Measurements from ENCODE around the gene RSBN1L. TPM values are rescaled to one million over a fixed set of nuclear protein-coding genes. Genes with fewer than 3 reads are reported as not detected.
"Not testable (repeated sequence)": the region's sequence is repeated elsewhere in the genome, so short reads cannot be mapped to it uniquely, and the experiment has no call there.

RSBN1L gene
- total and polyA plus RNA-seq, 2 experiments from 2014 or later, result 4.8 to 19.2 TPM

GRCh38 chr7:77702968-77703472, 6.8 kb downstream of the RSBN1L start:
- DNase-seq (ENCODE audit: low spot score), result no peak
- WGBS (ENCODE audit: low lambda C conversion rate, missing lambda C conversion rate), result 94% methylated on average over 3 of the region's 3 CpGs

GRCh38 chr7:77703669-77704068, 7.4 kb downstream of the RSBN1L start:
- not testable (repeated sequence) for H3K4me3 ChIP-seq; DNase-seq (ENCODE audit: low spot score); H2AFZ ChIP-seq; H3K27ac ChIP-seq; H3K9me2 ChIP-seq (replicated peaks; ENCODE audit: insufficient read depth); H3K36me3 ChIP-seq (replicated peaks; ENCODE audit: insufficient read depth, low read depth); H3K4me1 ChIP-seq (ENCODE audit: insufficient read depth); H3K4me2 ChIP-seq; H3K9me3 ChIP-seq (ENCODE audit: low read depth); H3K27me3 ChIP-seq
- Histone ChIP-seq H3K79me2 (peaks cover 99% of the 10 kb centered on the region), H4K20me1 (ENCODE audit: insufficient read depth, poor library complexity, severe bottlenecking) (peaks cover 42% of the 10 kb centered on the region)
- WGBS (ENCODE audit: low lambda C conversion rate, missing lambda C conversion rate), result 93% methylated on average over 9 of the region's 9 CpGs

More at GRCh38 chr7:77702968-77703472, 6.8 kb downstream of the RSBN1L start:
- no peaks in the 10 kb centered on the region for H3K27me3 ChIP-seq
- H3K9me2 ChIP-seq (replicated peaks; ENCODE audit: insufficient read depth), result no peaks in the 10 kb centered on the region
- H3K4me3 ChIP-seq, result no peak overlapping the region
- peaks cover 12% of the 10 kb centered on the region for H3K4me1 ChIP-seq (ENCODE audit: insufficient read depth)
- H4K20me1 ChIP-seq (ENCODE audit: insufficient read depth, poor library complexity, severe bottlenecking), result peaks cover 49% of the 10 kb centered on the region
- no peak overlapping the region for H3K4me2 ChIP-seq
- no peaks in the 10 kb centered on the region for H3K36me3 ChIP-seq (replicated peaks; ENCODE audit: insufficient read depth, low read depth)
- H2AFZ ChIP-seq, result no peak overlapping the region
- TF ChIP-seq EZH2phosphoT487 (IDR thresholded peaks at IDR 0.05; ENCODE audit: low read depth, severe bottlenecking, unreplicated experiment), result no peak
- no peak for TF ChIP-seq CTCF (IDR thresholded peaks at IDR 0.05; ENCODE audit: poor library complexity)
- no peak for TF ChIP-seq EZH2 (IDR thresholded peaks at IDR 0.05; ENCODE audit: borderline replicate concordance)
- H3K27ac ChIP-seq, result no peak overlapping the region
- peaks cover 100% of the 10 kb centered on the region for H3K79me2 ChIP-seq
- no peaks in the 10 kb centered on the region for H3K9me3 ChIP-seq (ENCODE audit: low read depth)

GRCh38 chr7:77707504-77707992, 11.3 kb downstream of the RSBN1L start:
- H3K4me1 ChIP-seq (ENCODE audit: insufficient read depth), result no peaks in the 10 kb centered on the region
- no peak for DNase-seq (ENCODE audit: low spot score)
- H3K27ac ChIP-seq, result no peak overlapping the region
- TF ChIP-seq EZH2phosphoT487 (IDR thresholded peaks at IDR 0.05; ENCODE audit: low read depth, severe bottlenecking, unreplicated experiment), result no peak
- TF ChIP-seq EZH2 (IDR thresholded peaks at IDR 0.05; ENCODE audit: borderline replicate concordance), result no peak
- no peak for TF ChIP-seq CTCF (IDR thresholded peaks at IDR 0.05; ENCODE audit: poor library complexity)
- H4K20me1 ChIP-seq (ENCODE audit: insufficient read depth, poor library complexity, severe bottlenecking), result peaks cover 19% of the 10 kb centered on the region
- H3K4me3 ChIP-seq, result no peak overlapping the region
- no peaks in the 10 kb centered on the region for H3K27me3 ChIP-seq
- WGBS (ENCODE audit: low lambda C conversion rate, missing lambda C conversion rate), result 94% methylated on average over 1 of the region's 1 CpG
- no peak overlapping the region for H2AFZ ChIP-seq
- no peaks in the 10 kb centered on the region for H3K9me3 ChIP-seq (ENCODE audit: low read depth)
- H3K36me3 ChIP-seq (replicated peaks; ENCODE audit: insufficient read depth, low read depth), result no peaks in the 10 kb centered on the region
- no peaks in the 10 kb centered on the region for H3K9me2 ChIP-seq (replicated peaks; ENCODE audit: insufficient read depth)
- no peak overlapping the region for H3K4me2 ChIP-seq
- peaks cover 99% of the 10 kb centered on the region for H3K79me2 ChIP-seq

- H3K4me2 ChIP-seq, result no peak overlapping the region
- no peak for TF ChIP-seq CTCF (IDR thresholded peaks at IDR 0.05; ENCODE audit: poor library complexity)
- TF ChIP-seq EZH2phosphoT487 (IDR thresholded peaks at IDR 0.05; ENCODE audit: low read depth, severe bottlenecking, unreplicated experiment), result no peak
- TF ChIP-seq EZH2 (IDR thresholded peaks at IDR 0.05; ENCODE audit: borderline replicate concordance), result no peak
- no peaks in the 10 kb centered on the region for H3K4me1 ChIP-seq (ENCODE audit: insufficient read depth)
- H4K20me1 ChIP-seq (ENCODE audit: insufficient read depth, poor library complexity, severe bottlenecking), result peaks cover 5% of the 10 kb centered on the region
- H2AFZ ChIP-seq, result no peak overlapping the region
- no peak for DNase-seq (ENCODE audit: low spot score)
- H3K79me2 ChIP-seq, result peaks cover 98% of the 10 kb centered on the region
- no peak overlapping the region for H3K27ac ChIP-seq
- no peaks in the 10 kb centered on the region for H3K9me3 ChIP-seq (ENCODE audit: low read depth)
- WGBS (ENCODE audit: low lambda C conversion rate, missing lambda C conversion rate), result 96% methylated on average over 3 of the region's 3 CpGs
- H3K36me3 ChIP-seq (replicated peaks; ENCODE audit: insufficient read depth, low read depth), result no peaks in the 10 kb centered on the region
- H3K9me2 ChIP-seq (replicated peaks; ENCODE audit: insufficient read depth), result no peaks in the 10 kb centered on the region
- no peaks in the 10 kb centered on the region for H3K27me3 ChIP-seq
- no peak overlapping the region for H3K4me3 ChIP-seq
These were observed 13.8 kb downstream of the RSBN1L start for GRCh38 chr7:77710067-77710466.
